K562 (cell line): ENCODE data around the gene ZBTB46. TPM values are rescaled to one million over a fixed set of nuclear protein-coding genes. Genes with fewer than 3 reads are reported as not detected.
A peak's percentile ranks its signal among the peaks of the same experiment; 100 is the strongest.

Experiments
- ARID2 ChIP-seq: fragments of 450-650 bp; IDR thresholded peaks from 2 replicates; pipeline ENCODE4 v1.6.1; 2017; ENCODE audit warnings: antibody characterized with exemption, mild to moderate bottlenecking
- BMI1 ChIP-seq: fragments of 150-350 bp; IDR thresholded peaks from 2 replicates; pipeline ENCODE4 v1.6.1; 2014; ENCODE audit warnings: low read length
- BRF2 ChIP-seq: IDR thresholded peaks from 3 replicates; pipeline ENCODE4 v1.6.1; 2011; ENCODE audit warnings: borderline replicate concordance, mild to moderate bottlenecking; ENCODE audit not compliant: insufficient read length, insufficient read depth
- CEBPB ChIP-seq: fragments of 450-650 bp; IDR thresholded peaks from 2 replicates; pipeline ENCODE4 v1.6.1; 2016; ENCODE audit warnings: missing genetic modification characterization, missing compliant biosample characterization
- HDAC3 ChIP-seq: fragments of 450-650 bp; IDR thresholded peaks from 2 replicates; pipeline ENCODE4 v1.6.1; 2018; ENCODE audit warnings: borderline replicate concordance, mild to moderate bottlenecking, moderate library complexity; ENCODE audit not compliant: partially characterized antibody
- HLTF ChIP-seq: fragments of 450-650 bp; IDR thresholded peaks from 2 replicates; pipeline ENCODE4 v1.6.1; 2016
- HNRNPL ChIP-seq: fragments of 200-400 bp; formaldehyde crosslinking; IDR thresholded peaks from 2 replicates; pipeline ENCODE4 v1.6.1; 2017; ENCODE audit warnings: low read depth, mild to moderate bottlenecking, low read length
- IRF2 ChIP-seq: sonication (generic); formaldehyde crosslinking; IDR thresholded peaks from 2 replicates; pipeline ENCODE4 v1.8.1; 2022; ENCODE audit warnings: mild to moderate bottlenecking, missing genetic modification reagents
- JUNB ChIP-seq: fragments of 450-650 bp; formaldehyde crosslinking; conservative IDR thresholded peaks from 2 replicates; pipeline ENCODE4 v1.4.0; 2020; ENCODE audit warnings: mild to moderate bottlenecking
- KDM2B ChIP-seq: fragments of 250-450 bp; sonication (Bioruptor Pico); IDR thresholded peaks from 2 replicates; pipeline ENCODE4 v1.8.0; 2021; ENCODE audit warnings: mild to moderate bottlenecking, moderate library complexity
- MEF2D ChIP-seq: conservative IDR thresholded peaks from 2 replicates; pipeline ENCODE4 v1.6.1; 2016; ENCODE audit warnings: low read depth, missing genetic modification characterization, missing compliant biosample characterization
- MTA2 ChIP-seq: fragments of 450-650 bp; IDR thresholded peaks from 2 replicates; pipeline ENCODE4 v1.6.1; 2016; ENCODE audit warnings: low read depth
- MXI1 ChIP-seq: IDR thresholded peaks from 2 replicates; pipeline ENCODE4 v1.6.1; 2011; ENCODE audit warnings: low read depth, mild to moderate bottlenecking, improper control_type of control experiment, low read length
- NCOA6 ChIP-seq: fragments of 450-650 bp; IDR thresholded peaks from 2 replicates; pipeline ENCODE4 v1.6.1; 2017; ENCODE audit warnings: mild to moderate bottlenecking
- NR1H2 ChIP-seq: sonication (generic); formaldehyde crosslinking; IDR thresholded peaks from 2 replicates; pipeline ENCODE4 v1.4.0; 2020; ENCODE audit warnings: mild to moderate bottlenecking, missing genetic modification reagents
- PHB2 ChIP-seq: fragments of 450-650 bp; IDR thresholded peaks from 2 replicates; pipeline ENCODE4 v1.6.1; 2017; ENCODE audit warnings: low read depth
- RB1 ChIP-seq: fragments of 450-650 bp; IDR thresholded peaks from 2 replicates; pipeline ENCODE4 v1.6.1; 2017; ENCODE audit warnings: low read depth, mild to moderate bottlenecking
- RBM34 ChIP-seq: fragments of 200-400 bp; formaldehyde crosslinking; IDR thresholded peaks from 2 replicates; pipeline ENCODE4 v1.6.1; 2018; ENCODE audit warnings: low read length, borderline replicate concordance; ENCODE audit not compliant: insufficient read depth
- SIRT6 ChIP-seq: IDR thresholded peaks from one replicate; pipeline ENCODE4 v1.6.1; 2012; ENCODE audit warnings: low read depth, mild to moderate bottlenecking, control low read depth, inconsistent platforms, low read length, moderate library complexity
- TCFL5 ChIP-seq: fragments of 250-450 bp; sonication (Bioruptor Pico); conservative IDR thresholded peaks from 2 replicates; pipeline ENCODE4 v1.6.1; 2021; ENCODE audit warnings: mild to moderate bottlenecking, moderate library complexity, matching md5 sums
- TSC22D4 ChIP-seq: fragments of 450-650 bp; IDR thresholded peaks from 2 replicates; pipeline ENCODE4 v1.6.1; 2016; ENCODE audit warnings: missing genetic modification characterization, missing biosample characterization, control low read depth
- ZC3H11A ChIP-seq: IDR thresholded peaks from 2 replicates; pipeline ENCODE4 v1.6.1; 2012; ENCODE audit warnings: low read depth, low read length, improper control_type of control experiment
- ZKSCAN8 ChIP-seq: fragments of 200-800 bp; sonication (Bioruptor generic); IDR thresholded peaks from 2 replicates; pipeline ENCODE4 v1.6.1; 2016; ENCODE audit warnings: missing genetic modification characterization, missing compliant biosample characterization
- ZNF174 ChIP-seq: fragments of 250-450 bp; sonication (Bioruptor Pico); IDR thresholded peaks from 2 replicates; pipeline ENCODE4 v1.4.0; 2020; ENCODE audit warnings: mild to moderate bottlenecking
- ZNF655 ChIP-seq: fragments of 250-450 bp; sonication (Bioruptor Pico); IDR thresholded peaks from 2 replicates; pipeline ENCODE4 v1.5.0; 2021
- polyA plus RNA-seq, 8 experiments: library from polyadenylated mRNA; depleted of rRNA in 4 of 8; stranded (reverse) in 5 of 8; unstranded in 3 of 8; fragments of >200 nt; fragmentation: Nextera tagmentation in 2 of 8; fragmentation: Illumina TruSeq in 1 of 8; extraction: Ambion mirVana in 2 of 8; extraction: Trizol in 1 of 8; gene quantifications; 2 replicates each; pipeline versions ENCODE4 v1.2.1 to v1.2.3, GENCODE V29; 2011 to 2014; ENCODE audit warnings: inconsistent platforms in 1 of 8, missing spikeins in 1 of 8
- total RNA-seq, 7 experiments: library from RNA; depleted of rRNA in 6 of 7; stranded (reverse); fragments of >200 nt in 6 of 7; fragmentation: Illumina TruSeq in 2 of 7; extraction: Trizol in 2 of 7; gene quantifications; 2 replicates each; pipeline versions ENCODE4 v1.2.1 to v1.2.3, GENCODE V29; 2011 to 2021; ENCODE audit warnings: low replicate concordance in 1 of 7
- TF ChIP-seq, protein P1 (sequence below), 2 experiments: fragments of 450-650 bp in 1 of 2; IDR thresholded peaks; 2 replicates each; pipeline ENCODE4 v1.6.1; 2011 to 2017; ENCODE audit warnings: low read depth in 2 of 2, antibody characterized with exemption in 1 of 2, borderline replicate concordance in 1 of 2, low read length in 1 of 2, mild to moderate bottlenecking in 1 of 2, mixed read lengths in 1 of 2; ENCODE audit not compliant: control insufficient read depth in 1 of 2

Gene ZBTB46
- total and polyA plus RNA-seq, 9 of the 15 experiments (the other 6 are each of a cell fraction or from before 2014, with no cell fraction given), result 0.29 to 4.1 (median 1.1) TPM

- TF ChIP-seq NR1H2 (CRISPR knock-in tag) (no peak), HNRNPL (no peak), RBM34 (no peak), ZNF655 (CRISPR knock-in tag) (no peak), KDM2B (CRISPR knock-in tag) (no peak), ZC3H11A (no peak), CEBPB (tag) (no peak), ARID2 (0 out of 2 replicates have a peak, but pooled peaks have one; percentile 37), HDAC3 (no peak), ZNF174 (CRISPR knock-in tag) (no peak), MEF2D (tag) (peak; percentile 21; the same call in 1 of the 2 replicates), IRF2 (CRISPR knock-in tag) (no peak), HLTF (peak; percentile 97), NCOA6 (no peak), TSC22D4 (tag) (no peak), JUNB (no peak), RB1 (no peak), BMI1 (no peak), TCFL5 (CRISPR knock-in tag) (no peak), SIRT6 (no peak), MXI1 (no peak), MTA2 (peak; percentile 52), BRF2 (no peak), ZKSCAN8 (no peak), PHB2 (0 out of 2 replicates have a peak, but pooled peaks have one; percentile 67)
- TF ChIP-seq, protein P1, sequence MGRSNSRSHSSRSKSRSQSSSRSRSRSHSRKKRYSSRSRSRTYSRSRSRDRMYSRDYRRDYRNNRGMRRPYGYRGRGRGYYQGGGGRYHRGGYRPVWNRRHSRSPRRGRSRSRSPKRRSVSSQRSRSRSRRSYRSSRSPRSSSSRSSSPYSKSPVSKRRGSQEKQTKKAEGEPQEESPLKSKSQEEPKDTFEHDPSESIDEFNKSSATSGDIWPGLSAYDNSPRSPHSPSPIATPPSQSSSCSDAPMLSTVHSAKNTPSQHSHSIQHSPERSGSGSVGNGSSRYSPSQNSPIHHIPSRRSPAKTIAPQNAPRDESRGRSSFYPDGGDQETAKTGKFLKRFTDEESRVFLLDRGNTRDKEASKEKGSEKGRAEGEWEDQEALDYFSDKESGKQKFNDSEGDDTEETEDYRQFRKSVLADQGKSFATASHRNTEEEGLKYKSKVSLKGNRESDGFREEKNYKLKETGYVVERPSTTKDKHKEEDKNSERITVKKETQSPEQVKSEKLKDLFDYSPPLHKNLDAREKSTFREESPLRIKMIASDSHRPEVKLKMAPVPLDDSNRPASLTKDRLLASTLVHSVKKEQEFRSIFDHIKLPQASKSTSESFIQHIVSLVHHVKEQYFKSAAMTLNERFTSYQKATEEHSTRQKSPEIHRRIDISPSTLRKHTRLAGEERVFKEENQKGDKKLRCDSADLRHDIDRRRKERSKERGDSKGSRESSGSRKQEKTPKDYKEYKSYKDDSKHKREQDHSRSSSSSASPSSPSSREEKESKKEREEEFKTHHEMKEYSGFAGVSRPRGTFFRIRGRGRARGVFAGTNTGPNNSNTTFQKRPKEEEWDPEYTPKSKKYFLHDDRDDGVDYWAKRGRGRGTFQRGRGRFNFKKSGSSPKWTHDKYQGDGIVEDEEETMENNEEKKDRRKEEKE (IDR thresholded peaks at IDR 0.05; ENCODE audit: borderline replicate concordance in 1 of 2, control insufficient read depth in 1 of 2, low read depth in 2 of 2, low read length in 1 of 2), result peak in 1 of 2 experiments; percentile 80; a peak in 2 of 4 replicates
Observed at GRCh38 chr20:63846888-63847236, 15.8 kb upstream of the ZBTB46 start (continued).
